Measurements from ENCODE around the gene DUOXA1. TPM values are rescaled to one million over a fixed set of nuclear protein-coding genes. Genes with fewer than 3 reads are reported as not detected.
"Not testable (repeated sequence)": the region's sequence is repeated elsewhere in the genome, so short reads cannot be mapped to it uniquely, and the experiment has no call there.

DUOXA1 gene
- polyA plus RNA-seq, 6 donors from 2014 or later, result not detected

- H3K9me3 Mint-ChIP-seq, result no peaks in the 10 kb centered on the region
- H3K27me3 Mint-ChIP-seq, result peaks cover 0 to 14% (median 5%) of the 10 kb centered on the region in 3 donors
- H3K36me3 Mint-ChIP-seq, result no peaks in the 10 kb centered on the region
- peaks cover 0 to 6% (median 0%) of the 10 kb centered on the region in 3 donors for H3K4me1 Mint-ChIP-seq
- peak overlapping the region in 1 of 6 donors; percentile 77 for H3K27ac Mint-ChIP-seq
- DNase-seq, result no peak
- peak overlapping the region in 1 of 8 donors; percentile 54 for H3K4me3 Mint-ChIP-seq
- ATAC-seq (ENCODE audit: low read depth in 2 of 2), result no peak
Measured at GRCh38 chr15:45146405-45146804, 16.7 kb upstream of the DUOXA1 start.

DNA sequence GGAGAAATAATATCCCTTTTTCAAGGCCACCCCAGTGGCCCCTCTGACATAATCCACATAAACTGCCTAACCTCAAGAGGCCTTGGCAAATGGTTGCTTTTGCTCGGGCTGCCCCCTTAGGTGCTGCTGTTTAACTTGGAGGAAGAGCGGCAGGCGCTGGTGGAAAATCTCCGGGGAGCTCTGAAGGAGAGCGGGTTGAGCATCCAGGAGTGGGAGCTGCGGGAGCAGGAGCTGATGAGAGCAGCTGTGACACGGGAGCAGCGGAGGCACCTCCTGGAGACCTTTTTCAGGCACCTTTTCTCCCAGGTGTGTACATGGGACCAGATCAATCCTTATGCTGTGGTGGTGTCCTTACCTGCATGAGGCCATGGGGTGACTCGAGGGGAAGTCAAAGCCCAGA lies 15.1 kb upstream of the DUOXA1 start:
- H3K27me3 Mint-ChIP-seq, result peaks cover 0 to 14% (median 8%) of the 10 kb centered on the region in 3 donors
- H3K27ac Mint-ChIP-seq, result peak overlapping the region in 1 of 6 donors; percentile 47
- H3K36me3 Mint-ChIP-seq, result no peaks in the 10 kb centered on the region
- DNase-seq, result no peak
- no peaks in the 10 kb centered on the region for H3K9me3 Mint-ChIP-seq
- no peak overlapping the region for H3K4me3 Mint-ChIP-seq
- H3K4me1 Mint-ChIP-seq, result peaks cover 0 to 6% (median 0%) of the 10 kb centered on the region in 3 donors
- no peak for ATAC-seq (ENCODE audit: low read depth in 2 of 2)

GRCh38 chr15:45143946-45144345 lies 14.3 kb upstream of the DUOXA1 start:
- no peak for ATAC-seq (ENCODE audit: low read depth in 2 of 2)
- no peak for DNase-seq
- H3K36me3 Mint-ChIP-seq, result no peaks in the 10 kb centered on the region
- H3K4me3 Mint-ChIP-seq, result peak overlapping the region in 1 of 8 donors; percentile 34
- H3K4me1 Mint-ChIP-seq, result peaks cover 0 to 6% (median 0%) of the 10 kb centered on the region in 3 donors
- peaks cover 0 to 17% (median 8%) of the 10 kb centered on the region in 3 donors for H3K27me3 Mint-ChIP-seq
- no peak overlapping the region for H3K27ac Mint-ChIP-seq
- H3K9me3 Mint-ChIP-seq, result no peaks in the 10 kb centered on the region

DNA sequence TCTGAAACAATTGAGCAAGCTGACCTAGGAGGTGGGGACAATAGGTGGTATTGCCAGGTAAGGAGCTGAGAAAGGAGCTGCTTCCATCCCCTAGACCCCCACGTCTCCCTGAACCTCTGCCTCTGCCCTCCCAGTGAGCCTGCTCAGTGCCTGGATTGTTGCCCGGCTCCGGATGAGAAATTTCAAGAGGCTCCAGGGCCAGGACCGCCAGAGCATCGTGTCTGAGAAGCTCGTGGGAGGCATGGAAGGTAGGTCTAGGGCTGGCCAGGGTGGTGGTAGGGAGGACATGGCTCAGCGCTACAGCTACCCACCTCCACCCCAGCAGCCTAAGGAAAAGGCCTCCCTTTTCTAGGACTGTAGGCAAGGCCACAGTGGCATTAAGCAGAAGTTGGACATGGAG lies 13.4 kb upstream of the DUOXA1 start:
- no peak overlapping the region for H3K27ac Mint-ChIP-seq
- ATAC-seq (ENCODE audit: low read depth in 2 of 2) (no peak), DNase-seq (no peak)
- H3K36me3 Mint-ChIP-seq, result no peaks in the 10 kb centered on the region
- H3K27me3 Mint-ChIP-seq, result peaks cover 5 to 25% (median 14%) of the 10 kb centered on the region in 3 donors
- H3K9me3 Mint-ChIP-seq, result no peaks in the 10 kb centered on the region
- peaks cover 0 to 5% (median 0%) of the 10 kb centered on the region in 3 donors for H3K4me1 Mint-ChIP-seq
- H3K4me3 Mint-ChIP-seq, result no peak overlapping the region

- DNase-seq (no peak), ATAC-seq (ENCODE audit: low read depth in 2 of 2) (no peak)
- Mint-ChIP-seq H3K4me1 (peaks cover 3 to 4% (median 4%) of the 10 kb centered on the region in 3 donors), H3K27ac (no peak overlapping the region), H3K27me3 (peaks cover 8 to 36% (median 24%) of the 10 kb centered on the region in 3 donors), H3K36me3 (no peaks in the 10 kb centered on the region), H3K4me3 (no peak overlapping the region), H3K9me3 (peaks cover 0 to 2% (median 0%) of the 10 kb centered on the region in 7 donors)
Measured at GRCh38 chr15:45141386-45141785, 11.7 kb upstream of the DUOXA1 start.

GRCh38 chr15:45140557-45141250 lies 11.0 kb upstream of the DUOXA1 start:
- peaks cover 13 to 41% (median 28%) of the 10 kb centered on the region in 3 donors for H3K27me3 Mint-ChIP-seq
- H3K27ac Mint-ChIP-seq, result no peak overlapping the region
- ATAC-seq (ENCODE audit: low read depth in 2 of 2) (no peak), DNase-seq (no peak)
- H3K4me3 Mint-ChIP-seq, result no peak overlapping the region
- peaks cover 7 to 8% (median 8%) of the 10 kb centered on the region in 3 donors for H3K4me1 Mint-ChIP-seq
- H3K36me3 Mint-ChIP-seq, result no peaks in the 10 kb centered on the region
- H3K9me3 Mint-ChIP-seq, result peaks cover 0 to 2% (median 0%) of the 10 kb centered on the region in 7 donors

- ATAC-seq (ENCODE audit: low read depth in 2 of 2), result no peak
- peaks cover 0 to 2% (median 0%) of the 10 kb centered on the region in 7 donors for H3K9me3 Mint-ChIP-seq
- peaks cover 8 to 10% (median 9%) of the 10 kb centered on the region in 3 donors for H3K4me1 Mint-ChIP-seq
- H3K27ac Mint-ChIP-seq, result no peak overlapping the region
- H3K36me3 Mint-ChIP-seq, result peaks cover 0 to 2% of the 10 kb centered on the region in 2 donors
- H3K4me3 Mint-ChIP-seq, result no peak overlapping the region
- DNase-seq, result no peak
- peaks cover 15 to 45% (median 32%) of the 10 kb centered on the region in 3 donors for H3K27me3 Mint-ChIP-seq
Measured at GRCh38 chr15:45139770-45140169, 10.1 kb upstream of the DUOXA1 start.

GRCh38 chr15:45138814-45139765 lies 9.4 kb upstream of the DUOXA1 start:
- ATAC-seq (ENCODE audit: low read depth in 2 of 2) (no peak), DNase-seq (no peak)
- H3K4me1 Mint-ChIP-seq, result peaks cover 15 to 16% (median 15%) of the 10 kb centered on the region in 3 donors
- peaks cover 0 to 9% of the 10 kb centered on the region in 2 donors for H3K36me3 Mint-ChIP-seq
- peaks cover 19 to 51% (median 39%) of the 10 kb centered on the region in 3 donors for H3K27me3 Mint-ChIP-seq
- H3K9me3 Mint-ChIP-seq, result peaks cover 0 to 2% (median 0%) of the 10 kb centered on the region in 7 donors
- H3K4me3 Mint-ChIP-seq, result no peak overlapping the region
- H3K27ac Mint-ChIP-seq, result no peak overlapping the region

- ATAC-seq (ENCODE audit: low read depth in 2 of 2), result no peak
- Mint-ChIP-seq H3K4me3 (peak overlapping the region in 1 of 8 donors; percentile 16), H3K4me1 (peaks cover 16 to 17% (median 17%) of the 10 kb centered on the region in 3 donors), H3K36me3 (peaks cover 0 to 13% of the 10 kb centered on the region in 2 donors), H3K27me3 (peaks cover 30 to 61% (median 52%) of the 10 kb centered on the region in 3 donors), H3K27ac (no peak overlapping the region), H3K9me3 (peaks cover 0 to 2% (median 0%) of the 10 kb centered on the region in 7 donors)
- no peak for DNase-seq
Measured at GRCh38 chr15:45137703-45138102, 8.0 kb upstream of the DUOXA1 start.

DNA sequence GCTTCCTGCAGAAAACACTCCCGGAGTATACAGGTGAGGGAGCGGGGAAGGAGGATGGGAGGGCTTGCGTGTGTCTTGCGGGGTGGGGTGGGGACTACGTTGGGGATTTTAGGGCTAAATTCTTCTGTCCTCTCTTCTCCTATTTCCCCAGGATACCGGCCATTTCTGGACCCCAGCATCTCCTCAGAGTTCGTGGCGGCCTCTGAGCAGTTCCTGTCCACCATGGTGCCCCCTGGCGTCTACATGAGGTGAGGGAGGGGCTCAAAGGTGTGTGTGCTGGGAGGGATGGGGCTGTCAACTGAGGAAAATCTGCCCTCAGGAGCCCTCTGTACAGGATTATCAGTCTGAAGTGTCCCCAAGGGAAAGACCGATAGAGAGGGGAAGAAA lies 6.7 kb upstream of the DUOXA1 start:
- peak in 1 of 2 donors; percentile 38 for ATAC-seq (ENCODE audit: low read depth in 2 of 2)
- Mint-ChIP-seq H3K4me1 (peaks cover 16 to 17% (median 17%) of the 10 kb centered on the region in 3 donors), H3K4me3 (peak overlapping the region; percentile 25 to 90 (median 67)), H3K9me3 (peaks cover 0 to 2% (median 0%) of the 10 kb centered on the region in 7 donors), H3K27ac (peak overlapping the region in 1 of 6 donors; percentile 50), H3K36me3 (peaks cover 0 to 13% of the 10 kb centered on the region in 2 donors), H3K27me3 (peaks cover 41 to 64% (median 61%) of the 10 kb centered on the region in 3 donors)
- DNase-seq, result no peak

- not testable (repeated sequence) for DNase-seq, H3K9me3 Mint-ChIP-seq
- H3K27me3 Mint-ChIP-seq, result peaks cover 45 to 70% (median 63%) of the 10 kb centered on the region in 3 donors
- ATAC-seq (ENCODE audit: low read depth in 2 of 2), result peak in 1 of 2 donors; percentile 29
- peaks cover 0 to 13% of the 10 kb centered on the region in 2 donors for H3K36me3 Mint-ChIP-seq
- peak overlapping the region in 7 of 8 donors; percentile 25 to 90 (median 68) for H3K4me3 Mint-ChIP-seq
- peaks cover 16 to 17% (median 17%) of the 10 kb centered on the region in 3 donors for H3K4me1 Mint-ChIP-seq
- peak overlapping the region in 2 of 6 donors; percentile 50 to 54 for H3K27ac Mint-ChIP-seq
Measured at GRCh38 chr15:45135705-45136377, 6.2 kb upstream of the DUOXA1 start.

DNA sequence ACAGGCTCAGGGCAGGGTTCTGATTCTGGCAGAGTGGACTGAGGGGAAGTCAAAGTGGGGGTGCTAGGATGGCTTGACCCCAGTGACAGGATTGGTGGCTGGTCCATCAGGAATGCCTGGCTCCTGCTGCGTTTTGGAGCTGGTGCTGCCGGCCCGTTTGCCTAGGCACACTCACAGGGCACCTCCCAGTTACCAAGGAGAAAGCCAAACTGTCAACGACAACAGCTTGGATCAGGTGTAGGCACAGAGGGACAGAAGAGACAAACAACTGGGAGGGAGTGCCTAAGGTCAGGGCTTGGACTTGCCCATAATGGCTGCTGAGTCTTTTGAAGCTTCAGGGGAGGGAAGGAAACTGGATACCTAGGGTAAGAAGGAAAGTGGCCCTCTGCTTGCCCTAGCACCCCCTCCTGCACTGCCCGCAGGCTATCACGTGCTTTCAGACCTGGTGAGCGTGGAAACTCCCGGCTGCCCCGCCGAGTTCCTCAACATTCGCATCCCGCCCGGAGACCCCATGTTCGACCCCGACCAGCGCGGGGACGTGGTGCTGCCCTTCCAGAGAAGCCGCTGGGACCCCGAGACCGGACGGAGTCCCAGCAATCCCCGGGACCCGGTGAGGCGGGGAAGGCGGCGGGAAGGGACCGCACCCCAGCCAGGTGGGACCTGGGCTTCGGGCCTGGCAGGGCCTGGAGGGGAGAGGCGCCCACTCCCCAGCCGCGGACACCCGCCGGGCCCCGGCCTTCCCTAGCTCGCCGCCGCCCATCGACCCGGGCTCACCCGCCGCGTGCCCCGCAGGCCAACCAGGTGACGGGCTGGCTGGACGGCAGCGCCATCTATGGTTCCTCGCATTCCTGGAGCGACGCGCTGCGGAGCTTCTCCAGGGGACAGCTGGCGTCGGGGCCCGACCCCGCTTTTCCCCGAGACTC lies 5.3 kb upstream of the DUOXA1 start:
- ATAC-seq (ENCODE audit: low read depth in 2 of 2) (peak; percentile 66 to 69), DNase-seq (no peak)
- H3K27ac Mint-ChIP-seq, result peak overlapping the region in 1 of 6 donors; percentile 72
- peaks cover 0 to 2% (median 0%) of the 10 kb centered on the region in 7 donors for H3K9me3 Mint-ChIP-seq
- peaks cover 0 to 13% of the 10 kb centered on the region in 2 donors for H3K36me3 Mint-ChIP-seq
- peak overlapping the region; percentile 46 to 90 (median 76) for H3K4me3 Mint-ChIP-seq
- peaks cover 17 to 23% (median 20%) of the 10 kb centered on the region in 3 donors for H3K4me1 Mint-ChIP-seq
- peaks cover 51 to 79% (median 71%) of the 10 kb centered on the region in 3 donors for H3K27me3 Mint-ChIP-seq
